GM12891 (cell line): ENCODE results near the gene KRTCAP2.

Experiments used
- PAX5 ChIP-seq: IDR thresholded peaks from 2 replicates; pipeline ENCODE4 v1.6.1; 2011; ENCODE audit warnings: low read length, moderate library complexity, mild to moderate bottlenecking; ENCODE audit not compliant: insufficient read depth, severe bottlenecking
- POLR2A ChIP-seq: IDR thresholded peaks from 2 replicates; pipeline ENCODE4 v1.6.1; 2011; ENCODE audit warnings: low read depth, low read length, control low read depth
- POLR2AphosphoS5 ChIP-seq: IDR thresholded peaks from 2 replicates; pipeline ENCODE4 v1.6.1; 2011; ENCODE audit warnings: low read depth, low read length, control low read depth
- POU2F2 ChIP-seq: IDR thresholded peaks from 2 replicates; pipeline ENCODE4 v1.6.1; 2011; ENCODE audit warnings: low read depth, mild to moderate bottlenecking, control low read depth, low read length, moderate library complexity
- SPI1 ChIP-seq: IDR thresholded peaks from 2 replicates; pipeline ENCODE4 v1.6.1; 2011; ENCODE audit warnings: low read depth, low read length, control low read depth
- TAF1 ChIP-seq: IDR thresholded peaks from 2 replicates; pipeline ENCODE4 v1.6.1; 2011; ENCODE audit warnings: low read depth, low read length, control low read depth

DNA sequence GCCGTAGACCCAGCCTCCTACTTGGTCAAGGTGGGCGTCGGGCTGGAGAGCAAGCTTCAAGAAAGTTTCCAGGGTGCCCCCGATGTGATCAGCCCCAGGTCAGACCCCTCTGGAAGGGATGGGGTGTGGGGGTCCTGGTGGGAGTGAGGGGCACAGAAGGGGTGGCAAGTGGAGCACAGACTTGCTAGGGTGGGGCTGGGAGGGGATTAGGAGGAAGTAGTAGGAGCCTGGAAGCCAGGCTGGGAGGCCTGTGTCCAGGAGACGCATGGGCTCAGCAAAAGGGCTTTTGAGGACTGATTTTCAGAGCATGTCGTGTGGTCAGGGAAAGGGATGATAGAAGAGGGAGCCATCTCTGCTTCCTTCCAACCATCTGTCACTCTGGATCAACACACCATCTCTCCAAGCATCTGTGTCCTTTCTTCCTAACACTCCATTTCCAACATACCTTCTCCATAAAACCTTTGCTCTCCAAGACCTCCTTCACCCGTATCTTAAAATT is 9.0 kb upstream of the KRTCAP2 start:
- TF ChIP-seq POLR2A, result no peak
- TF ChIP-seq TAF1, result no peak
- TF ChIP-seq PAX5, result no peak
- no peak for TF ChIP-seq POLR2AphosphoS5
- no peak for TF ChIP-seq POU2F2
- no peak for TF ChIP-seq SPI1
